K562 (cell line): ENCODE data around the gene GET4. TPM values are rescaled to one million over a fixed set of nuclear protein-coding genes. Genes with fewer than 3 reads are reported as not detected.

Source experiments
- ATAC-seq: fragments of 200-7000 bp; cut with Tn5 transposase; 3 replicates; pipeline ENCODE4 v1.9.1; 2020; ENCODE audit warnings: moderate library complexity
- BruUV-seq: library from RNA; stranded (reverse); fragments of 400-500 nt; replicated peaks from 2 replicates; lab custom pipeline; 2021; lab: Mats Ljungman, UMichigan
- CTCF ChIA-PET: fragments of 300-600 bp; formaldehyde crosslinking; extraction: SDS; loops from one replicate; lab custom pipeline; 2021; ENCODE audit warnings: low intra/inter-chr PET ratio; lab: Yijun Ruan, JAX
- POLR2A ChIA-PET: fragments of 300-600, 350-650 bp; sonication (Branson Sonifier 250); formaldehyde crosslinking; extraction: SDS; loops from one replicate; lab custom pipeline; 2021; ENCODE audit warnings: antibody characterized with exemption, inconsistent platforms; lab: Yijun Ruan, JAX
- DNase-seq, 4 experiments: peaks; one replicate each; pipeline versions ENCODE4 v3.0.0 to v3.0.0-alpha.2; 2011 to 2018; ENCODE audit warnings: low spot score in 3 of 4, mixed read lengths in 3 of 4; ENCODE audit errors: extremely low read depth in 1 of 4
- FAIRE-seq: peaks from 2 replicates; lab custom pipeline; 2011; peaks lifted over from hg19 to GRCh38; lab: Jason Lieb, UNC
- H2AFZ ChIP-seq: 2 replicates; pipeline ENCODE4 v1.6.0; 2011; ENCODE audit warnings: low read depth, low read length, control low read depth, inconsistent platforms
- H3K27ac ChIP-seq: fragments of 200-600 bp; 3 replicates; pipeline ENCODE4 v1.8.0; 2011; ENCODE audit warnings: low read depth, mild to moderate bottlenecking, control low read depth, inconsistent platforms, low read length, moderate library complexity, mixed read lengths; ENCODE audit errors: extremely low read depth
- H3K27me3 ChIP-seq, 2 experiments: fragments of 300-600 bp in 1 of 2; 2 replicates in 1 of 2; 3 replicates in 1 of 2; pipeline versions ENCODE4 v1.6.0 to v1.8.0; 2011; ENCODE audit warnings: inconsistent platforms in 2 of 2, low read length in 2 of 2, mild to moderate bottlenecking in 1 of 2, mixed read lengths in 1 of 2, moderate library complexity in 1 of 2; ENCODE audit not compliant: control insufficient read depth in 2 of 2, insufficient read depth in 2 of 2
- H3K36me3 ChIP-seq: fragments of 300-600 bp; 3 replicates; pipeline ENCODE4 v1.8.0; 2011; ENCODE audit warnings: mild to moderate bottlenecking, low read length, inconsistent platforms; ENCODE audit not compliant: control insufficient read depth, insufficient read depth
- H3K4me1 ChIP-seq, 2 experiments: fragments of 200-600 bp in 1 of 2; replicated peaks in 1 of 2; 2 replicates in 1 of 2; 3 replicates in 1 of 2; pipeline versions ENCODE4 v1.5.1 to v1.8.0; 2011; ENCODE audit warnings: inconsistent platforms in 2 of 2, low read length in 2 of 2, mild to moderate bottlenecking in 1 of 2, mixed read lengths in 1 of 2, moderate library complexity in 1 of 2; ENCODE audit not compliant: control insufficient read depth in 2 of 2, insufficient read depth in 2 of 2
- H3K4me2 ChIP-seq: 2 replicates; pipeline ENCODE4 v1.6.1; 2011; ENCODE audit warnings: low read length, control low read depth, inconsistent platforms, mixed read lengths; ENCODE audit not compliant: insufficient read depth
- H3K4me3 ChIP-seq: fragments of 200-600 bp; sonication (generic), shearing (Covaris generic); 2 replicates; pipeline ENCODE4 v1.5.1; 2016; ENCODE audit warnings: control low read depth, inconsistent platforms
- H3K79me2 ChIP-seq: fragments of 200-600 bp; 3 replicates; pipeline ENCODE4 v1.8.0; 2011; ENCODE audit warnings: low read length, inconsistent platforms; ENCODE audit not compliant: control insufficient read depth, insufficient read depth
- H3K9ac ChIP-seq, 2 experiments: 2 replicates each; pipeline versions ENCODE4 v1.6.0 to v1.6.1; 2011; ENCODE audit warnings: low read depth in 2 of 2, low read length in 2 of 2, control low read depth in 1 of 2, inconsistent platforms in 1 of 2, mild to moderate bottlenecking in 1 of 2, mixed read lengths in 1 of 2; ENCODE audit not compliant: insufficient read depth in 1 of 2
- H3K9me1 ChIP-seq: one replicate; pipeline ENCODE4 v1.6.0; 2011; ENCODE audit warnings: inconsistent platforms, mild to moderate bottlenecking, low read length, moderate library complexity; ENCODE audit not compliant: control insufficient read depth, insufficient read depth
- H3K9me3 ChIP-seq: replicated peaks from 2 replicates; pipeline ENCODE4 v1.5.1; 2011; ENCODE audit warnings: low read depth, low read length, inconsistent platforms; ENCODE audit not compliant: control insufficient read depth, insufficient read depth
- H4K20me1 ChIP-seq: replicated peaks from 2 replicates; pipeline ENCODE4 v1.6.1; 2011; ENCODE audit warnings: low read length, inconsistent platforms, mixed read lengths; ENCODE audit not compliant: control insufficient read depth, insufficient read depth
- ATF1 ChIP-seq, 2 experiments: fragments of 450-650 bp in 1 of 2; IDR thresholded peaks; 2 replicates each; pipeline ENCODE4 v1.6.1; 2016; ENCODE audit warnings: missing compliant biosample characterization in 1 of 2, missing genetic modification characterization in 1 of 2
- DACH1 ChIP-seq: fragments of 450-650 bp; IDR thresholded peaks from 2 replicates; pipeline ENCODE4 v1.6.1; 2018; ENCODE audit not compliant: partially characterized antibody
- POLR2AphosphoS5 ChIP-seq: IDR thresholded peaks from 2 replicates; pipeline ENCODE4 v1.6.1; 2011; ENCODE audit warnings: mild to moderate bottlenecking, low read depth, low read length, moderate library complexity; ENCODE audit not compliant: control insufficient read depth, insufficient read depth
- POLR2H ChIP-seq: IDR thresholded peaks from 2 replicates; pipeline ENCODE4 v1.6.1; 2016; ENCODE audit warnings: missing genetic modification characterization, low read depth, mild to moderate bottlenecking, control low read depth, missing compliant biosample characterization, moderate library complexity
- SIX5 ChIP-seq, 2 experiments: IDR thresholded peaks; 2 replicates each; pipeline ENCODE4 v1.6.1; 2011; ENCODE audit warnings: low read length in 2 of 2, borderline replicate concordance in 1 of 2, low read depth in 1 of 2, mild to moderate bottlenecking in 1 of 2, moderate library complexity in 1 of 2; ENCODE audit not compliant: insufficient read depth in 1 of 2
- SMC3 ChIP-seq: conservative IDR thresholded peaks from 2 replicates; pipeline ENCODE4 v1.6.1; 2011; ENCODE audit warnings: low read depth, low read length, improper control_type of control experiment; ENCODE audit not compliant: insufficient read depth
- THRAP3 ChIP-seq: fragments of 450-650 bp; IDR thresholded peaks from 2 replicates; pipeline ENCODE4 v1.6.1; 2016; ENCODE audit warnings: mild to moderate bottlenecking, inconsistent platforms, borderline replicate concordance
- TRIM24 ChIP-seq, 2 experiments: fragments of 450-650 bp; IDR thresholded peaks; 2 replicates each; pipeline ENCODE4 v1.6.1; 2016
- ZNF134 ChIP-seq: fragments of 250-450 bp; sonication (Bioruptor Pico); conservative IDR thresholded peaks from 2 replicates; pipeline ENCODE4 v1.4.0; 2020
- ZNF407 ChIP-seq: fragments of 450-650 bp; IDR thresholded peaks from 2 replicates; pipeline ENCODE4 v1.6.1; 2016; ENCODE audit warnings: low read depth
- ZNF699 ChIP-seq: fragments of 250-450 bp; sonication (Bioruptor Pico); IDR thresholded peaks from 2 replicates; pipeline ENCODE4 v1.8.0; 2021; ENCODE audit warnings: mild to moderate bottlenecking, moderate library complexity; ENCODE audit not compliant: insufficient replicate concordance
- WGBS: fragments of 100-300 bp; shearing (Covaris generic); methylation state at CpG from one replicate; pipeline ENCODE4 v1.1.6; 2016; ENCODE audit warnings: low coverage, mixed read lengths; ENCODE audit not compliant: insufficient coverage; ENCODE audit errors: missing lambda C conversion rate; 5-methylcytosine and 5-hydroxymethylcytosine counted together
- in situ Hi-C: fragments of 300-500 bp; cut with MboI; formaldehyde crosslinking; loops from 4 replicates; pipeline ENCODE4 v1.15.0; 2018; ENCODE audit warnings: inconsistent platforms, mixed read lengths
- intact Hi-C: fragments of 100-400 bp; cut with micrococcal nuclease; formaldehyde crosslinking; loops from 2 replicates; pipeline ENCODE4 v1.14.2; 2022
- polyA plus RNA-seq, 8 experiments: library from polyadenylated mRNA; depleted of rRNA in 4 of 8; stranded (reverse) in 5 of 8; unstranded in 3 of 8; fragments of >200 nt; fragmentation: Nextera tagmentation in 2 of 8; fragmentation: Illumina TruSeq in 1 of 8; extraction: Ambion mirVana in 2 of 8; extraction: Trizol in 1 of 8; gene quantifications; 2 replicates each; pipeline versions ENCODE4 v1.2.1 to v1.2.3, GENCODE V29; 2011 to 2014; ENCODE audit warnings: inconsistent platforms in 1 of 8, missing spikeins in 1 of 8
- total RNA-seq, 7 experiments: library from RNA; depleted of rRNA in 6 of 7; stranded (reverse); fragments of >200 nt in 6 of 7; fragmentation: Illumina TruSeq in 2 of 7; extraction: Trizol in 2 of 7; gene quantifications; 2 replicates each; pipeline versions ENCODE4 v1.2.1 to v1.2.3, GENCODE V29; 2011 to 2021; ENCODE audit warnings: low replicate concordance in 1 of 7

GET4 gene
- total and polyA plus RNA-seq, 9 of the 15 experiments (the other 6 are each of a cell fraction or from before 2014, with no cell fraction given): 0.99 to 122 (median 40.4) TPM

GRCh38 chr7:921071-921461 is 44.7 kb downstream of the GET4 start:
- TF ChIP-seq TRIM24 (IDR thresholded peaks at IDR 0.05) (no peak), ZNF134 (CRISPR knock-in tag) (no peak), DACH1 (no peak), SIX5 (IDR thresholded peaks at IDR 0.05; ENCODE audit: borderline replicate concordance in 1 of 2, insufficient read depth in 1 of 2, low read depth in 1 of 2, low read length in 2 of 2) (no peak), SMC3 (no peak), ATF1 (CRISPR knock-in tag; IDR thresholded peaks at IDR 0.05) (no peak), ATF1 (tag; IDR thresholded peaks at IDR 0.05) (no peak), ZNF407 (no peak), POLR2AphosphoS5 (no peak), POLR2H (no peak), THRAP3 (no peak), ZNF699 (CRISPR knock-in tag) (no peak)
- H3K9me3 ChIP-seq: no peaks in the 10 kb centered on the region
- no peak overlapping the region for H2AFZ ChIP-seq
- H3K4me2 ChIP-seq: no peak overlapping the region
- intact Hi-C loops: no loop called here
- H3K4me1 ChIP-seq: peaks cover 10 to 55% of the 10 kb centered on the region in 2 experiments
- H3K79me2 ChIP-seq: no peaks in the 10 kb centered on the region
- BruUV-seq: no TSS peak
- no peak for FAIRE-seq
- WGBS: 46% methylated on average over 15 of the region's 15 CpGs
- POLR2A ChIA-PET: interaction anchor here (0.7 kb wide), 1 partner anchor 9 kb away, joined by 3 read pairs; no protein-coding TSS in a partner anchor
- no peaks in the 10 kb centered on the region for H3K9me1 ChIP-seq
- peaks cover 0 to 21% of the 10 kb centered on the region in 2 experiments; a peak in 3 of 5 replicates for H3K27me3 ChIP-seq
- no peak overlapping the region for H3K9ac ChIP-seq
- DNase-seq: no peak
- H3K4me3 ChIP-seq: no peak overlapping the region
- CTCF ChIA-PET: no interaction called here
- ATAC-seq: no peak
- no peak overlapping the region for H3K27ac ChIP-seq
- no peaks in the 10 kb centered on the region for H4K20me1 ChIP-seq
- no peaks in the 10 kb centered on the region for H3K36me3 ChIP-seq
- in situ Hi-C loops: no loop called here
